NB4 (cell line): ENCODE data around the gene CDK18.

Experiments used
- MYC ChIP-seq: IDR thresholded peaks from 2 replicates; pipeline ENCODE4 v1.6.1; 2011; ENCODE audit warnings: low read depth, low read length
- POLR2A ChIP-seq: IDR thresholded peaks from 2 replicates; pipeline ENCODE4 v1.6.1; 2011; ENCODE audit warnings: mild to moderate bottlenecking; ENCODE audit not compliant: insufficient read length; ENCODE audit errors: extremely low read depth
- TF ChIP-seq, protein P1 (sequence below): IDR thresholded peaks from one replicate; pipeline ENCODE4 v1.5.1; 2012; ENCODE audit warnings: low read depth, low read length
- TF ChIP-seq, protein P2 (sequence below): IDR thresholded peaks from 2 replicates; pipeline ENCODE4 v1.6.1; 2011; ENCODE audit warnings: low read depth, low read length

DNA sequence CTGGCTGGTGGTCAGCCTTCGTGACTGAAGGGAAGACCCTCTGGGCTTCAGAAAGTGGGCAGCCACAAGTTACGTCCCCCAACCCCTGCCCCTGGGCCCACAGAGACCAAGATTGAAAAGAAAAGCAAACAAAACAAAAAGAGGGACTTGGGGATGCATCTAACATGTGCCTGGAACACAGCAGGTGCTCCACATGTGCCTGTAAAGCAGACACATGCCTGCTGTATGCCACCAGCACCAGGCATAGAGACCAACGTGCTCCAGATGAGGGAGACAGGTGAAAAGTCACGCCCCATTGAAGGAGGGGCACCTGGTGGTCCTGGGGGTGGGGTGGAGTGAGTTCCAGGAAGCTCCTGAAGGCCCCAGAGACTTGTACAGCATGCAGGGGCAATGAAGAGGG, 11.9 kb downstream of the CDK18 start:
- TF ChIP-seq, protein P1, sequence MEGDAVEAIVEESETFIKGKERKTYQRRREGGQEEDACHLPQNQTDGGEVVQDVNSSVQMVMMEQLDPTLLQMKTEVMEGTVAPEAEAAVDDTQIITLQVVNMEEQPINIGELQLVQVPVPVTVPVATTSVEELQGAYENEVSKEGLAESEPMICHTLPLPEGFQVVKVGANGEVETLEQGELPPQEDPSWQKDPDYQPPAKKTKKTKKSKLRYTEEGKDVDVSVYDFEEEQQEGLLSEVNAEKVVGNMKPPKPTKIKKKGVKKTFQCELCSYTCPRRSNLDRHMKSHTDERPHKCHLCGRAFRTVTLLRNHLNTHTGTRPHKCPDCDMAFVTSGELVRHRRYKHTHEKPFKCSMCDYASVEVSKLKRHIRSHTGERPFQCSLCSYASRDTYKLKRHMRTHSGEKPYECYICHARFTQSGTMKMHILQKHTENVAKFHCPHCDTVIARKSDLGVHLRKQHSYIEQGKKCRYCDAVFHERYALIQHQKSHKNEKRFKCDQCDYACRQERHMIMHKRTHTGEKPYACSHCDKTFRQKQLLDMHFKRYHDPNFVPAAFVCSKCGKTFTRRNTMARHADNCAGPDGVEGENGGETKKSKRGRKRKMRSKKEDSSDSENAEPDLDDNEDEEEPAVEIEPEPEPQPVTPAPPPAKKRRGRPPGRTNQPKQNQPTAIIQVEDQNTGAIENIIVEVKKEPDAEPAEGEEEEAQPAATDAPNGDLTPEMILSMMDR, result no peak
- TF ChIP-seq, protein P2, sequence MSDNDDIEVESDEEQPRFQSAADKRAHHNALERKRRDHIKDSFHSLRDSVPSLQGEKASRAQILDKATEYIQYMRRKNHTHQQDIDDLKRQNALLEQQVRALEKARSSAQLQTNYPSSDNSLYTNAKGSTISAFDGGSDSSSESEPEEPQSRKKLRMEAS, result no peak
- TF ChIP-seq POLR2A, result no peak
- no peak for TF ChIP-seq MYC
